HepG2 (cell line): Measurements from ENCODE around the gene VARS1. TPM values are rescaled to one million over a fixed set of nuclear protein-coding genes. Genes with fewer than 3 reads are reported as not detected.

ENCODE experiments used
- EED ChIP-seq: sonication (generic); formaldehyde crosslinking; IDR thresholded peaks from 2 replicates; pipeline ENCODE4 v1.5.0; 2020; ENCODE audit warnings: mild to moderate bottlenecking, missing genetic modification reagents
- ELF4 ChIP-seq: sonication (generic); formaldehyde crosslinking; IDR thresholded peaks from 2 replicates; pipeline ENCODE4 v1.5.0; 2020; ENCODE audit warnings: missing genetic modification reagents, mild to moderate bottlenecking, moderate library complexity, borderline replicate concordance
- HHEX ChIP-seq: IDR thresholded peaks from 2 replicates; pipeline ENCODE4 v1.6.1; 2016; ENCODE audit warnings: control low read depth
- KDM2A ChIP-seq: sonication (generic); formaldehyde crosslinking; IDR thresholded peaks from 2 replicates; pipeline ENCODE4 v1.4.0; 2020; ENCODE audit warnings: low read depth, missing genetic modification reagents, borderline replicate concordance
- KLF15 ChIP-seq: sonication (generic); formaldehyde crosslinking; IDR thresholded peaks from 2 replicates; pipeline ENCODE4 v1.8.1; 2023; ENCODE audit warnings: borderline replicate concordance, mild to moderate bottlenecking, inconsistent platforms, missing genetic modification reagents, mixed read lengths
- MAFG ChIP-seq: sonication (generic); formaldehyde crosslinking; IDR thresholded peaks from 2 replicates; pipeline ENCODE4 v1.5.1; 2020; ENCODE audit warnings: mild to moderate bottlenecking, missing genetic modification reagents
- MATR3 ChIP-seq: sonication (generic); formaldehyde crosslinking; IDR thresholded peaks from 2 replicates; pipeline ENCODE4 v1.4.0; 2020; ENCODE audit warnings: missing genetic modification reagents
- MTF1 ChIP-seq: sonication (generic); formaldehyde crosslinking; IDR thresholded peaks from 2 replicates; pipeline ENCODE4 v1.5.0; 2020; ENCODE audit warnings: missing genetic modification reagents
- MTF2 ChIP-seq: sonication (generic); formaldehyde crosslinking; IDR thresholded peaks from 2 replicates; pipeline ENCODE4 v1.5.0; 2020; ENCODE audit warnings: missing genetic modification reagents, borderline replicate concordance
- NCOA5 ChIP-seq: sonication (generic); formaldehyde crosslinking; IDR thresholded peaks from 2 replicates; pipeline ENCODE4 v1.4.0; 2020; ENCODE audit warnings: missing genetic modification reagents
- PITX1 ChIP-seq: sonication (generic); formaldehyde crosslinking; IDR thresholded peaks from 2 replicates; pipeline ENCODE4 v1.5.1; 2020; ENCODE audit warnings: mild to moderate bottlenecking, missing genetic modification reagents
- TOE1 ChIP-seq: sonication (generic); formaldehyde crosslinking; IDR thresholded peaks from 2 replicates; pipeline ENCODE4 v1.4.0; 2020; ENCODE audit warnings: mild to moderate bottlenecking, missing genetic modification reagents
- ZBTB20 ChIP-seq: sonication (generic); formaldehyde crosslinking; IDR thresholded peaks from 2 replicates; pipeline ENCODE4 v1.8.1; 2023; ENCODE audit warnings: missing genetic modification reagents, low read depth, mild to moderate bottlenecking, borderline replicate concordance
- ZNF224 ChIP-seq: sonication (generic); formaldehyde crosslinking; IDR thresholded peaks from 2 replicates; pipeline ENCODE4 v1.5.0; 2020; ENCODE audit warnings: mild to moderate bottlenecking, missing genetic modification reagents
- ZNF562 ChIP-seq: sonication (generic); formaldehyde crosslinking; IDR thresholded peaks from 2 replicates; pipeline ENCODE4 v1.8.0; 2022; ENCODE audit warnings: missing genetic modification reagents, borderline replicate concordance
- ZNF563 ChIP-seq: sonication (generic); formaldehyde crosslinking; IDR thresholded peaks from 2 replicates; pipeline ENCODE4 v1.8.0; 2022; ENCODE audit warnings: mild to moderate bottlenecking, moderate library complexity, missing genetic modification reagents
- ZNF672 ChIP-seq: sonication (generic); formaldehyde crosslinking; IDR thresholded peaks from 2 replicates; pipeline ENCODE4 v1.8.1; 2022; ENCODE audit warnings: missing genetic modification reagents
- polyA plus RNA-seq, 8 experiments: library from polyadenylated mRNA; depleted of rRNA in 3 of 8; stranded (reverse) in 7 of 8; unstranded in 1 of 8; fragments of >200 nt; fragmentation: Illumina TruSeq in 4 of 8; extraction: Trizol in 4 of 8; gene quantifications; 2 replicates each; pipeline versions ENCODE4 v1.2.1 to v1.2.3, GENCODE V29; 2011 to 2016; ENCODE audit warnings: low read depth in 4 of 8, missing spikeins in 1 of 8, mixed read lengths in 1 of 8; ENCODE audit not compliant: insufficient read depth in 1 of 8
- total RNA-seq, 5 experiments: library from RNA; depleted of rRNA; stranded (reverse); fragments of >200 nt; fragmentation: Illumina TruSeq; extraction: Trizol; gene quantifications; 2 replicates each; pipeline ENCODE4 v1.2.3, GENCODE V29; 2016; ENCODE audit warnings: low read depth in 1 of 5
- TF ChIP-seq, protein P1 (sequence below): sonication (generic); formaldehyde crosslinking; IDR thresholded peaks from 2 replicates; pipeline ENCODE4 v1.9.0; 2022; ENCODE audit warnings: low read depth, missing genetic modification reagents
- TF ChIP-seq, protein P2 (sequence below): sonication (generic); formaldehyde crosslinking; IDR thresholded peaks from 2 replicates; pipeline ENCODE4 v1.5.0; 2020; ENCODE audit warnings: missing genetic modification reagents
- TF ChIP-seq, protein P3 (sequence below): sonication (generic); formaldehyde crosslinking; IDR thresholded peaks from 2 replicates; pipeline ENCODE4 v1.4.0; 2020; ENCODE audit warnings: missing genetic modification reagents
- TF ChIP-seq, protein P4 (sequence below): sonication (generic); formaldehyde crosslinking; IDR thresholded peaks from 2 replicates; pipeline ENCODE4 v1.4.0; 2020; ENCODE audit warnings: missing genetic modification reagents, mild to moderate bottlenecking, borderline replicate concordance

VARS1 gene
- total and polyA plus RNA-seq, 2 of the 13 experiments (the other 11 are each of a cell fraction or from before 2014, with no cell fraction given), result 14.7 to 56.1 TPM

DNA sequence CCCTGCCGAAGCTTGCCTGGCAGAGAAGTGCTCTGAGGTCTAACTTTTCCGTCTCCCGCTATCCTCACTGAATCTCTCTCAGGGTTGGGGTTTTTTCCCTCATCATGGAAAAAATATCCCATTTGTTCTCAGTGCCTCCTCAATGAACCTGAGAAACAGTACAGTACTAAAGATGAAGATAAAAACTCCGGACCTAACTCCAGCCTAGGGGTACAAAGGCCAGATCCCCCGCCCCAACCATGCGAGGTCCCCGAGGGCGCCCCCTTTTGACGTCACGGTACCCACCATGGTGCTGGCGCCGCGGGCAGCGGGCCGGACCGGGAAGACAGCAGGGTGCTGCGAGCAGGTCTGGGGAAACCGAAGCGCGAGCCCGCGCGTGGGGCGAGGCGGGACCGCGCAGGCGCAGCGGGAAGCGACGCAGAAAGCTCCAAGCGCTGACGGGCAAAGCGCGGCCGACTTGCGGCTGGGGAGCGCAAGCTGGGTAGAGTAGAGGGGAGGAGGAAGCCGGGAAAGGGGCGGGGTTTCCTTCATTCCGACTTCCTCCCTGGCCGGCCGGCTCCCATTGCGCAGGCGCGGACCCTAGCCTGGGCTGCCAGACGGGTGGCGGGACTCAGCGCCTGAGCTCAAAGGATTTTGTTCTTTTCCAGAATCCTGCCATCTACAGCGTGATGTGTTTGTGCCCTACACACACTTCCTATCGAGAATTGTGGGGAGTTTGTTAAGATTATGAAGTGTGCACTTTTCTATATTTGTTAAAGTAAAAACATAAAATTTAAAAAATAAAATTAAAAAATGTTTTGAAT, 11.1 kb upstream of the VARS1 start, which contains the start of gene LSM2 (continued):
- 0 out of 2 replicates have a peak, but pooled peaks have one; percentile 71 for TF ChIP-seq ZNF224 (CRISPR knock-in tag)
- no peak for TF ChIP-seq HHEX (CRISPR knock-in tag)
- peak; percentile 87 for TF ChIP-seq ZBTB20 (CRISPR knock-in tag)
- TF ChIP-seq ZNF563, result peak; percentile 89
- peak; percentile 98 for TF ChIP-seq KDM2A
- no peak for TF ChIP-seq MTF1 (CRISPR knock-in tag)
- TF ChIP-seq ELF4 (CRISPR knock-in tag), result no peak
- TF ChIP-seq MTF2 (CRISPR knock-in tag), result no peak; the same call in 1 of the 2 replicates
- TF ChIP-seq MATR3 (CRISPR knock-in tag), result no peak
- no peak for TF ChIP-seq TOE1 (CRISPR knock-in tag)
- TF ChIP-seq, protein P1, sequence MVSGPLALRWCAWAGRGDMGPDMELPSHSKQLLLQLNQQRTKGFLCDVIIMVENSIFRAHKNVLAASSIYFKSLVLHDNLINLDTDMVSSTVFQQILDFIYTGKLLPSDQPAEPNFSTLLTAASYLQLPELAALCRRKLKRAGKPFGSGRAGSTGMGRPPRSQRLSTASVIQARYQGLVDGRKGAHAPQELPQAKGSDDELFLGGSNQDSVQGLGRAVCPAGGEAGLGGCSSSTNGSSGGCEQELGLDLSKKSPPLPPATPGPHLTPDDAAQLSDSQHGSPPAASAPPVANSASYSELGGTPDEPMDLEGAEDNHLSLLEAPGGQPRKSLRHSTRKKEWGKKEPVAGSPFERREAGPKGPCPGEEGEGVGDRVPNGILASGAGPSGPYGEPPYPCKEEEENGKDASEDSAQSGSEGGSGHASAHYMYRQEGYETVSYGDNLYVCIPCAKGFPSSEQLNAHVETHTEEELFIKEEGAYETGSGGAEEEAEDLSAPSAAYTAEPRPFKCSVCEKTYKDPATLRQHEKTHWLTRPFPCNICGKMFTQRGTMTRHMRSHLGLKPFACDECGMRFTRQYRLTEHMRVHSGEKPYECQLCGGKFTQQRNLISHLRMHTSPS (CRISPR knock-in tag), result peak; percentile 83
- TF ChIP-seq, protein P2, sequence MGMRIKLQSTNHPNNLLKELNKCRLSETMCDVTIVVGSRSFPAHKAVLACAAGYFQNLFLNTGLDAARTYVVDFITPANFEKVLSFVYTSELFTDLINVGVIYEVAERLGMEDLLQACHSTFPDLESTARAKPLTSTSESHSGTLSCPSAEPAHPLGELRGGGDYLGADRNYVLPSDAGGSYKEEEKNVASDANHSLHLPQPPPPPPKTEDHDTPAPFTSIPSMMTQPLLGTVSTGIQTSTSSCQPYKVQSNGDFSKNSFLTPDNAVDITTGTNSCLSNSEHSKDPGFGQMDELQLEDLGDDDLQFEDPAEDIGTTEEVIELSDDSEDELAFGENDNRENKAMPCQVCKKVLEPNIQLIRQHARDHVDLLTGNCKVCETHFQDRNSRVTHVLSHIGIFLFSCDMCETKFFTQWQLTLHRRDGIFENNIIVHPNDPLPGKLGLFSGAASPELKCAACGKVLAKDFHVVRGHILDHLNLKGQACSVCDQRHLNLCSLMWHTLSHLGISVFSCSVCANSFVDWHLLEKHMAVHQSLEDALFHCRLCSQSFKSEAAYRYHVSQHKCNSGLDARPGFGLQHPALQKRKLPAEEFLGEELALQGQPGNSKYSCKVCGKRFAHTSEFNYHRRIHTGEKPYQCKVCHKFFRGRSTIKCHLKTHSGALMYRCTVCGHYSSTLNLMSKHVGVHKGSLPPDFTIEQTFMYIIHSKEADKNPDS (CRISPR knock-in tag), result no peak
- TF ChIP-seq, protein P3, sequence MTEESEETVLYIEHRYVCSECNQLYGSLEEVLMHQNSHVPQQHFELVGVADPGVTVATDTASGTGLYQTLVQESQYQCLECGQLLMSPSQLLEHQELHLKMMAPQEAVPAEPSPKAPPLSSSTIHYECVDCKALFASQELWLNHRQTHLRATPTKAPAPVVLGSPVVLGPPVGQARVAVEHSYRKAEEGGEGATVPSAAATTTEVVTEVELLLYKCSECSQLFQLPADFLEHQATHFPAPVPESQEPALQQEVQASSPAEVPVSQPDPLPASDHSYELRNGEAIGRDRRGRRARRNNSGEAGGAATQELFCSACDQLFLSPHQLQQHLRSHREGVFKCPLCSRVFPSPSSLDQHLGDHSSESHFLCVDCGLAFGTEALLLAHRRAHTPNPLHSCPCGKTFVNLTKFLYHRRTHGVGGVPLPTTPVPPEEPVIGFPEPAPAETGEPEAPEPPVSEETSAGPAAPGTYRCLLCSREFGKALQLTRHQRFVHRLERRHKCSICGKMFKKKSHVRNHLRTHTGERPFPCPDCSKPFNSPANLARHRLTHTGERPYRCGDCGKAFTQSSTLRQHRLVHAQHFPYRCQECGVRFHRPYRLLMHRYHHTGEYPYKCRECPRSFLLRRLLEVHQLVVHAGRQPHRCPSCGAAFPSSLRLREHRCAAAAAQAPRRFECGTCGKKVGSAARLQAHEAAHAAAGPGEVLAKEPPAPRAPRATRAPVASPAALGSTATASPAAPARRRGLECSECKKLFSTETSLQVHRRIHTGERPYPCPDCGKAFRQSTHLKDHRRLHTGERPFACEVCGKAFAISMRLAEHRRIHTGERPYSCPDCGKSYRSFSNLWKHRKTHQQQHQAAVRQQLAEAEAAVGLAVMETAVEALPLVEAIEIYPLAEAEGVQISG (CRISPR knock-in tag), result peak; percentile 90
- TF ChIP-seq, protein P4, sequence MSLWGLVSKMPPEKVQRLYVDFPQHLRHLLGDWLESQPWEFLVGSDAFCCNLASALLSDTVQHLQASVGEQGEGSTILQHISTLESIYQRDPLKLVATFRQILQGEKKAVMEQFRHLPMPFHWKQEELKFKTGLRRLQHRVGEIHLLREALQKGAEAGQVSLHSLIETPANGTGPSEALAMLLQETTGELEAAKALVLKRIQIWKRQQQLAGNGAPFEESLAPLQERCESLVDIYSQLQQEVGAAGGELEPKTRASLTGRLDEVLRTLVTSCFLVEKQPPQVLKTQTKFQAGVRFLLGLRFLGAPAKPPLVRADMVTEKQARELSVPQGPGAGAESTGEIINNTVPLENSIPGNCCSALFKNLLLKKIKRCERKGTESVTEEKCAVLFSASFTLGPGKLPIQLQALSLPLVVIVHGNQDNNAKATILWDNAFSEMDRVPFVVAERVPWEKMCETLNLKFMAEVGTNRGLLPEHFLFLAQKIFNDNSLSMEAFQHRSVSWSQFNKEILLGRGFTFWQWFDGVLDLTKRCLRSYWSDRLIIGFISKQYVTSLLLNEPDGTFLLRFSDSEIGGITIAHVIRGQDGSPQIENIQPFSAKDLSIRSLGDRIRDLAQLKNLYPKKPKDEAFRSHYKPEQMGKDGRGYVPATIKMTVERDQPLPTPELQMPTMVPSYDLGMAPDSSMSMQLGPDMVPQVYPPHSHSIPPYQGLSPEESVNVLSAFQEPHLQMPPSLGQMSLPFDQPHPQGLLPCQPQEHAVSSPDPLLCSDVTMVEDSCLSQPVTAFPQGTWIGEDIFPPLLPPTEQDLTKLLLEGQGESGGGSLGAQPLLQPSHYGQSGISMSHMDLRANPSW (CRISPR knock-in tag), result no peak; the same call in 1 of the 2 replicates
- no peak for TF ChIP-seq MAFG (CRISPR knock-in tag)
- TF ChIP-seq EED (CRISPR knock-in tag), result no peak
- TF ChIP-seq NCOA5, result no peak
- TF ChIP-seq KLF15 (CRISPR knock-in tag), result no peak
- no peak for TF ChIP-seq ZNF672 (CRISPR knock-in tag)
- peak; percentile 82 for TF ChIP-seq PITX1 (CRISPR knock-in tag)
- TF ChIP-seq ZNF562 (CRISPR knock-in tag), result no peak
